Mesothelial cell of epicardium (in vitro differentiated cells): ENCODE measurements around the gene COQ8A. TPM values are rescaled to one million over a fixed set of nuclear protein-coding genes. Genes with fewer than 3 reads are reported as not detected.

Experiments used
- DNase-seq, 2 experiments: peaks; one replicate each; pipeline ENCODE4 v3.0.0; 2021; ENCODE audit warnings: low spot score in 2 of 2; ENCODE audit not compliant: unreplicated experiment in 2 of 2
- H3K27ac Mint-ChIP-seq: 2 replicates; pipeline ENCODE4 v1.8.0; 2021; ENCODE audit warnings: mixed read lengths
- H3K27me3 Mint-ChIP-seq: 2 replicates; pipeline ENCODE4 v1.8.0; 2021; ENCODE audit warnings: low read depth, mixed read lengths
- H3K36me3 Mint-ChIP-seq: 2 replicates; pipeline ENCODE4 v1.8.0; 2021; ENCODE audit warnings: mixed read lengths
- H3K4me1 Mint-ChIP-seq: 2 replicates; pipeline ENCODE4 v1.8.0; 2021; ENCODE audit warnings: mixed read lengths
- H3K4me3 Mint-ChIP-seq: 2 replicates; pipeline ENCODE4 v1.8.0; 2021; ENCODE audit warnings: mild to moderate bottlenecking, moderate library complexity, mixed read lengths
- H3K9me3 Mint-ChIP-seq: 2 replicates; pipeline ENCODE4 v1.8.0; 2021; ENCODE audit warnings: mixed read lengths
- total RNA-seq: library from RNA; stranded (reverse); gene quantifications from 3 replicates; pipeline ENCODE4 v1.2.1, GENCODE V29; 2021
- TF ChIP-seq, protein P1 (sequence below): fragments of 200-600 bp; sonication (generic); IDR thresholded peaks from one replicate; pipeline ENCODE4 v1.5.0; 2021; ENCODE audit warnings: antibody characterized with exemption; ENCODE audit not compliant: unreplicated experiment

COQ8A gene
- total RNA-seq, 1 donor from 2014 or later: 19.9 TPM

- no peak overlapping the region for H3K27ac Mint-ChIP-seq
- DNase-seq: no peak
- TF ChIP-seq, protein P1, sequence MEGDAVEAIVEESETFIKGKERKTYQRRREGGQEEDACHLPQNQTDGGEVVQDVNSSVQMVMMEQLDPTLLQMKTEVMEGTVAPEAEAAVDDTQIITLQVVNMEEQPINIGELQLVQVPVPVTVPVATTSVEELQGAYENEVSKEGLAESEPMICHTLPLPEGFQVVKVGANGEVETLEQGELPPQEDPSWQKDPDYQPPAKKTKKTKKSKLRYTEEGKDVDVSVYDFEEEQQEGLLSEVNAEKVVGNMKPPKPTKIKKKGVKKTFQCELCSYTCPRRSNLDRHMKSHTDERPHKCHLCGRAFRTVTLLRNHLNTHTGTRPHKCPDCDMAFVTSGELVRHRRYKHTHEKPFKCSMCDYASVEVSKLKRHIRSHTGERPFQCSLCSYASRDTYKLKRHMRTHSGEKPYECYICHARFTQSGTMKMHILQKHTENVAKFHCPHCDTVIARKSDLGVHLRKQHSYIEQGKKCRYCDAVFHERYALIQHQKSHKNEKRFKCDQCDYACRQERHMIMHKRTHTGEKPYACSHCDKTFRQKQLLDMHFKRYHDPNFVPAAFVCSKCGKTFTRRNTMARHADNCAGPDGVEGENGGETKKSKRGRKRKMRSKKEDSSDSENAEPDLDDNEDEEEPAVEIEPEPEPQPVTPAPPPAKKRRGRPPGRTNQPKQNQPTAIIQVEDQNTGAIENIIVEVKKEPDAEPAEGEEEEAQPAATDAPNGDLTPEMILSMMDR: no peak
- H3K36me3 Mint-ChIP-seq: peaks cover 16% of the 10 kb centered on the region
- H3K4me1 Mint-ChIP-seq: no peaks in the 10 kb centered on the region
- H3K9me3 Mint-ChIP-seq: peaks cover 4% of the 10 kb centered on the region
- no peaks in the 10 kb centered on the region for H3K27me3 Mint-ChIP-seq
- no peak overlapping the region for H3K4me3 Mint-ChIP-seq
Observed at GRCh38 chr1:226965581-226966440, 25.7 kb downstream of the COQ8A start.

GRCh38 chr1:226966683-226967082 is 26.6 kb downstream of the COQ8A start:
- no peaks in the 10 kb centered on the region for H3K27me3 Mint-ChIP-seq
- peaks cover 6% of the 10 kb centered on the region for H3K9me3 Mint-ChIP-seq
- H3K4me3 Mint-ChIP-seq: no peak overlapping the region
- H3K4me1 Mint-ChIP-seq: no peaks in the 10 kb centered on the region
- no peak overlapping the region for H3K27ac Mint-ChIP-seq
- no peak for DNase-seq
- TF ChIP-seq, protein P1: no peak
- peaks cover 19% of the 10 kb centered on the region for H3K36me3 Mint-ChIP-seq

- H3K36me3 Mint-ChIP-seq: peaks cover 25% of the 10 kb centered on the region
- H3K27ac Mint-ChIP-seq: no peak overlapping the region
- H3K27me3 Mint-ChIP-seq: no peaks in the 10 kb centered on the region
- H3K4me3 Mint-ChIP-seq: no peak overlapping the region
- no peak for DNase-seq
- peaks cover 12% of the 10 kb centered on the region for H3K9me3 Mint-ChIP-seq
- TF ChIP-seq, protein P1: no peak
- no peaks in the 10 kb centered on the region for H3K4me1 Mint-ChIP-seq
Observed at GRCh38 chr1:226967665-226968064, 27.6 kb downstream of the COQ8A start.

GRCh38 chr1:226971765-226972164 is 31.7 kb downstream of the COQ8A start:
- H3K4me3 Mint-ChIP-seq: no peak overlapping the region
- H3K9me3 Mint-ChIP-seq: peaks cover 12% of the 10 kb centered on the region
- TF ChIP-seq, protein P1: no peak
- H3K27ac Mint-ChIP-seq: no peak overlapping the region
- no peaks in the 10 kb centered on the region for H3K27me3 Mint-ChIP-seq
- DNase-seq: no peak
- peaks cover 11% of the 10 kb centered on the region for H3K4me1 Mint-ChIP-seq
- peaks cover 25% of the 10 kb centered on the region for H3K36me3 Mint-ChIP-seq

DNA sequence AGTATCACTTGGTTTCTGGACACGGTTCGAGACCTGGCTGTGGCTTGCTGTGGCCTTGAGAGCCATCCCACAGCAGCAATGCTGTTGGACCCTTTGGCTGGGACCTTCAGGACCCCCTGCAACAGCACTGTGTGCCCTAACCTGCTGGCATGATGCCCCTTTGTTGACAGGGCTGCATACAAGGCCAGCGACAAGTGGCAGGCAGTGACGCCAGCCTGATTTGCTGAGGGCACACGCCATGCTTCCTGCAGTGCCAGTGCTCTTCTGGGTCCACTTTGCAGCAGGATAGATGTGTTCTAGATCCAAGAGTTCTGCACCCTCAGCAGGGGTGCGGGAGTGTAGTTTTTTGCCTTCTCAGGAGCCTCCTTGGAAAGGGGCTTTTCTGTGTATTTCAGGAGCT is 32.8 kb downstream of the COQ8A start:
- peaks cover 11% of the 10 kb centered on the region for H3K4me1 Mint-ChIP-seq
- H3K36me3 Mint-ChIP-seq: peaks cover 25% of the 10 kb centered on the region
- no peak overlapping the region for H3K27ac Mint-ChIP-seq
- no peak overlapping the region for H3K4me3 Mint-ChIP-seq
- TF ChIP-seq, protein P1: no peak
- H3K27me3 Mint-ChIP-seq: no peaks in the 10 kb centered on the region
- DNase-seq: no peak
- peaks cover 12% of the 10 kb centered on the region for H3K9me3 Mint-ChIP-seq
